ENCODE results near the gene CFAP100. TPM values are rescaled to one million over a fixed set of nuclear protein-coding genes. Genes with fewer than 3 reads are reported as not detected.

Gene CFAP100
- total and polyA plus RNA-seq, 10 of the 15 experiments (the other 5 are each of a cell fraction or from before 2014, with no cell fraction given), result 0.04 to 0.27 TPM; not detected in 8

GRCh38 chr3:126393563-126393962 lies 1.1 kb upstream of the CFAP100 start (continued):
- TF ChIP-seq CTCF (IDR thresholded peaks at IDR 0.05 in 2 of 3, conservative IDR thresholded peaks at IDR 0.05 in 1 of 3; ENCODE audit: control insufficient read depth in 2 of 3, extremely low read depth in 1 of 3, insufficient read depth in 1 of 3, low read depth in 3 of 3, low read length in 3 of 3), result no peak
- TF ChIP-seq SREBF1 (IDR thresholded peaks at IDR 0.05; ENCODE audit: low read length), result no peak
- TF ChIP-seq WRNIP1 (IDR thresholded peaks at IDR 0.05; ENCODE audit: borderline replicate concordance, low read depth, low read length), result no peak

GRCh38 chr3:126394977-126395321 lies 240 bp downstream of the CFAP100 start:
- RAD21 ChIA-PET (ENCODE audit: unreplicated experiment), result no interaction called here
- TF ChIP-seq RUNX3 (IDR thresholded peaks at IDR 0.05; ENCODE audit: low read length), result no peak
- no peak for TF ChIP-seq ETV6 (conservative IDR thresholded peaks at IDR 0.05 in 1 of 2, IDR thresholded peaks at IDR 0.05 in 1 of 2; ENCODE audit: borderline replicate concordance in 1 of 2, low read depth in 1 of 2)
- no peak for TF ChIP-seq ZSCAN29 (IDR thresholded peaks at IDR 0.05)
- no peak for TF ChIP-seq HDAC2 (IDR thresholded peaks at IDR 0.05)
- TF ChIP-seq BRCA1 (IDR thresholded peaks at IDR 0.05; ENCODE audit: low read depth, low read length), result no peak
- TF ChIP-seq GABPA (IDR thresholded peaks at IDR 0.05; ENCODE audit: low read depth), result no peak
- no peak for TF ChIP-seq TCF12 (IDR thresholded peaks at IDR 0.05; ENCODE audit: low read depth, low read length)
- TF ChIP-seq ZBTB4 (CRISPR knock-in tag; IDR thresholded peaks at IDR 0.05), result no peak
- 59% methylated on average over 18 of the region's 30 CpGs for WGBS (ENCODE audit: insufficient coverage, insufficient replicate concordance, low lambda C conversion rate, missing lambda C conversion rate)
- SMC1A ChIA-PET (ENCODE audit: uncharacterized antibody, unreplicated experiment), result interaction anchor here (1.1 kb wide), 1 partner anchor 44 kb away, joined by 3 read pairs; no protein-coding TSS in a partner anchor
- peaks cover 16% of the 10 kb centered on the region for H3K4me1 ChIP-seq (ENCODE audit: control insufficient read depth, insufficient read depth, low read length)
- ATAC-seq (no peak), FAIRE-seq (no peak), DNase-seq (ENCODE audit: low read depth, low spot score) (no peak)
- H3K27me3 ChIP-seq (replicated peaks in 1 of 2; ENCODE audit: control insufficient read depth in 2 of 2, insufficient read depth in 2 of 2, low read length in 1 of 2), result no peaks in the 10 kb centered on the region; a peak in 1 of 4 replicates
- CTCF ChIA-PET, result interaction anchor here (0.5 to 1.3 kb wide), 2 partner anchors 79 to 1055 kb away, joined by 3 read pairs; no protein-coding TSS in a partner anchor
- BruUV-seq (replicated peaks), result no TSS peak
- intact Hi-C loops (cut with micrococcal nuclease; ENCODE audit: unreplicated experiment) (no loop called here), in situ Hi-C loops (cut with MboI) (loop anchor here (10.0 to 25.0 kb wide), 2 partner anchors 108 to 260 kb away; no protein-coding TSS in a partner anchor)
- no peak overlapping the region for H3K9ac ChIP-seq (ENCODE audit: control insufficient read depth, insufficient read depth, low read length)
- H3K79me2 ChIP-seq (ENCODE audit: control insufficient read depth, insufficient read depth, low read length), result no peaks in the 10 kb centered on the region
- H4K20me1 ChIP-seq (ENCODE audit: control insufficient read depth, insufficient read depth), result no peaks in the 10 kb centered on the region
- no peak overlapping the region for H3K27ac ChIP-seq (ENCODE audit: control insufficient read depth, insufficient read depth)
- peaks cover 3% of the 10 kb centered on the region; the same call in 1 of the 3 replicates for H3K9me3 ChIP-seq (replicated peaks; ENCODE audit: control insufficient read depth, insufficient read depth, low read length)
- H3K36me3 ChIP-seq (ENCODE audit: control insufficient read depth in 2 of 2, insufficient read depth in 2 of 2, low read length in 1 of 2), result no peaks in the 10 kb centered on the region
- no peak overlapping the region for H3K4me2 ChIP-seq (ENCODE audit: control insufficient read depth, insufficient read depth)
- no peak overlapping the region for H3K4me3 ChIP-seq
- POLR2A ChIA-PET, result no interaction called here
- H2AFZ ChIP-seq (ENCODE audit: control insufficient read depth, low read depth, low read length), result no peak overlapping the region

Measured in GM12878 (cell line).